ENCODE measurements around the gene KREMEN1.

GRCh38 chr22:29060931-29061330, 11.9 kb upstream of the KREMEN1 start:
- no peak for TF ChIP-seq POLR2AphosphoS5 (IDR thresholded peaks at IDR 0.05; ENCODE audit: low read depth)
- TF ChIP-seq CTCF (conservative IDR thresholded peaks at IDR 0.05; ENCODE audit: low read depth in 2 of 2) = no peak
